ENCODE measurements around the gene CSRP2.

CSRP2 gene

DNA sequence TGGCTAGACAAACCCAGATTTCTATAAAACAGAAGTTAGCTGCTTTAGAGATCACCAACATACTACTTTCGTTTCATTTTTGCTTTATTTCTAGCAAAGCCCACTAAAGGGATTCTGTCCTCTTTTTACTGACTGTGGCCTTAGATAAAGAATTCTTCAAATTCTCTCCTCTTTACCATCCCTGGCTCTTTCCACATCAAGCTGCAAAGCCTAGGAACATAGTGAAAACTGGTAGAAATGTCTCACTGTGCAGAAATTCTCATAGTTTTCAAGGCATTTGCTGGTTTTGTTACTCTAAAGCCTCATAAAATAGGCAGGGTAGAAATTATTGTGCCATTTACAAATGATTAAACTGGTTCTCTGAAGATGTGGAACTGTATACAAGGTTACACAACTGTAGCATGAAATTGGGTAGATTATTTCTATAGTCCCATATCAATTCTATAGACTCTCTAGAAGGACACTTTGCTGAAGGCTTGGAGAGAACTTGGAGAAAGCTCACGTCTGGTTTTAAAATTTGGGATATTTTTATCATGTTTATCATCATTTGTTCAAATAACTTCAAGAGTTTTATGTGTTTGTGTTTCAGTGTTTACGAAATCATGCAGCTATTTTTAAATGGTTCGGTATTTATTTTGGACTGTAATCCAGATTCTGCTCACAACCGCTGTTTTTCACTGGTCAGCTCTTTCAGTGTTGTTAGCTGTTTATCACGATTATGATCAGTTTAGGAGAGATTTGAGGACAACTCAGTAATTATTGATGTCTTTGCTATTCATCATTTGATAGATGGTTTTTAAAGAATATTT is 36.7 kb upstream of the CSRP2 start:
- H3K36me3 ChIP-seq (ENCODE audit: control insufficient read depth, low read length), result no peaks in the 10 kb centered on the region
- no peak overlapping the region for H3K27ac ChIP-seq (ENCODE audit: low read depth, low read length)
- H4K20me1 ChIP-seq (ENCODE audit: control insufficient read depth, insufficient read depth, low read depth, low read length), result no peaks in the 10 kb centered on the region
- no peak overlapping the region for H3K4me3 ChIP-seq (ENCODE audit: low read length)
- no peak for TF ChIP-seq EZH2phosphoT487 (IDR thresholded peaks at IDR 0.05; ENCODE audit: borderline replicate concordance, low read length)
- TF ChIP-seq, protein P1, sequence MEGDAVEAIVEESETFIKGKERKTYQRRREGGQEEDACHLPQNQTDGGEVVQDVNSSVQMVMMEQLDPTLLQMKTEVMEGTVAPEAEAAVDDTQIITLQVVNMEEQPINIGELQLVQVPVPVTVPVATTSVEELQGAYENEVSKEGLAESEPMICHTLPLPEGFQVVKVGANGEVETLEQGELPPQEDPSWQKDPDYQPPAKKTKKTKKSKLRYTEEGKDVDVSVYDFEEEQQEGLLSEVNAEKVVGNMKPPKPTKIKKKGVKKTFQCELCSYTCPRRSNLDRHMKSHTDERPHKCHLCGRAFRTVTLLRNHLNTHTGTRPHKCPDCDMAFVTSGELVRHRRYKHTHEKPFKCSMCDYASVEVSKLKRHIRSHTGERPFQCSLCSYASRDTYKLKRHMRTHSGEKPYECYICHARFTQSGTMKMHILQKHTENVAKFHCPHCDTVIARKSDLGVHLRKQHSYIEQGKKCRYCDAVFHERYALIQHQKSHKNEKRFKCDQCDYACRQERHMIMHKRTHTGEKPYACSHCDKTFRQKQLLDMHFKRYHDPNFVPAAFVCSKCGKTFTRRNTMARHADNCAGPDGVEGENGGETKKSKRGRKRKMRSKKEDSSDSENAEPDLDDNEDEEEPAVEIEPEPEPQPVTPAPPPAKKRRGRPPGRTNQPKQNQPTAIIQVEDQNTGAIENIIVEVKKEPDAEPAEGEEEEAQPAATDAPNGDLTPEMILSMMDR (IDR thresholded peaks at IDR 0.05; ENCODE audit: low read depth, low read length, poor library complexity, severe bottlenecking), result no peak
- H3F3A ChIP-seq (ENCODE audit: control insufficient read depth, insufficient read depth), result no peaks in the 10 kb centered on the region
- H3K9me2 ChIP-seq (replicated peaks; ENCODE audit: control insufficient read depth, low read length), result no peaks in the 10 kb centered on the region
- H3K9me3 ChIP-seq (ENCODE audit: control insufficient read depth, insufficient read depth, low read length), result no peaks in the 10 kb centered on the region
- H3K79me2 ChIP-seq (ENCODE audit: control insufficient read depth, low read length), result no peaks in the 10 kb centered on the region
- H3K4me2 ChIP-seq (ENCODE audit: low read length), result no peak overlapping the region
- no peaks in the 10 kb centered on the region for H3K4me1 ChIP-seq (ENCODE audit: control insufficient read depth, low read length)
- H3K27me3 ChIP-seq (ENCODE audit: control insufficient read depth, low read length), result peaks cover 21% of the 10 kb centered on the region

DNA sequence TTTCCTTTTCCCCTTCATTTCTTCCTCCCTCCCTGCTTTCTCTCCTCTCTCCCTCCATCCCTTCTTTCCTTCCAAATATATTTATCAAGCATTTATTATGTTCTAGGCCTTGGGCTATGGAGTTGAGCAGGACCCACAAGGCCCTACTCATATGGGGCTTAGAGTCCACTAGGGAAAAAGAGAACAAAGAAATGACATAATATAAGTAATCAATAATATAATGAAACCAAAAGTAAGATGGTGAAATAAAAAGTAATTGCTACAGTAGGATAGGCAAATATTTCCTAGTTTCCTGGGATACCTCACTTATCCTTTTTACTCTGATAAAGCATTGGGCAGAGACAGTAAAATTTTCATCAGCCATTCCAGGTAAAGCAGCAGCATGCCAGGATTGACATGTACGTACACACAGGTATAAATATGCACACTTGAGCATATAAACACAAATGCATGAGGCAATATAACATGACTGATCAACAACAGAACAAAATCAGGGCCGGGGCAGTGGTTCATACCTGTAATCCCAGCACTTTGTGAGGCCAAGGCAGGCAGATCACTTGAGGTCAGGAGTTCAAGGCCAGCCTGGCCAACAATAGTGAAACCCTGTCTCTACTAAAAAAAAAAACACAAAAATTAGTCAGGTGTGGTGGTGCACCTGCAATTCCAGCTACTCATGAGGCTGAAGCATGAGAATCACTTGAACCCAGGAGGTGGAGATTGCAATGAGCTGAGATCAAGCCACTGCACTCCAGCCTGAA is 35.5 kb upstream of the CSRP2 start:
- Histone ChIP-seq H3K36me3 (ENCODE audit: control insufficient read depth, low read length) (no peaks in the 10 kb centered on the region), H3K4me2 (ENCODE audit: low read length) (no peak overlapping the region), H3K4me1 (ENCODE audit: control insufficient read depth, low read length) (no peaks in the 10 kb centered on the region), H3K9me2 (replicated peaks; ENCODE audit: control insufficient read depth, low read length) (no peaks in the 10 kb centered on the region), H3K4me3 (ENCODE audit: low read length) (no peak overlapping the region), H3K27me3 (ENCODE audit: control insufficient read depth, low read length) (peaks cover 10% of the 10 kb centered on the region), H3K9me3 (ENCODE audit: control insufficient read depth, insufficient read depth, low read length) (no peaks in the 10 kb centered on the region), H3K79me2 (ENCODE audit: control insufficient read depth, low read length) (no peaks in the 10 kb centered on the region), H3F3A (ENCODE audit: control insufficient read depth, insufficient read depth) (no peaks in the 10 kb centered on the region), H3K27ac (ENCODE audit: low read depth, low read length) (no peak overlapping the region), H4K20me1 (ENCODE audit: control insufficient read depth, insufficient read depth, low read depth, low read length) (no peaks in the 10 kb centered on the region)
- TF ChIP-seq EZH2phosphoT487 (IDR thresholded peaks at IDR 0.05; ENCODE audit: borderline replicate concordance, low read length), result no peak
- TF ChIP-seq, protein P1 (IDR thresholded peaks at IDR 0.05; ENCODE audit: low read depth, low read length, poor library complexity, severe bottlenecking), result no peak

DNA sequence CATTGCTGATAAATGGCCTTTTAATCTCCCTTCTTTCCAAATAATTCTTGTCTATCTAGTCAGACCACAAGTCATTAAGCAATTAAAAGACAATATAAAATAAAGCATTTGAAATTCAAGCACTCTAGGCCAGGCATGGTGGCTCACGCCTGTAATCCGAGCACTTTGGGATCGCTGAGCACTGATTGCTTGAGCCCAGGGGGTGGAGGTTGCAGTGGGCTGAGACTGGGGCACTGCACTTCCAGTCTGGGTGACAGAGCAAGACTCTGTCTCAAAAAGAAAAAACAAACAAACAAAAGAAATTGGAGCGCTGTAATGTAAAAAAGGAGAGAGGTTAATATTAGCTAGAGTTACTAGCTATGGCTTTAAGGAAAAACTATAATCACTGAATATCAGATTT is 30.5 kb upstream of the CSRP2 start:
- Histone ChIP-seq H3K4me2 (ENCODE audit: low read length) (no peak overlapping the region), H3K4me1 (ENCODE audit: control insufficient read depth, low read length) (no peaks in the 10 kb centered on the region), H3K79me2 (ENCODE audit: control insufficient read depth, low read length) (no peaks in the 10 kb centered on the region), H4K20me1 (ENCODE audit: control insufficient read depth, insufficient read depth, low read depth, low read length) (no peaks in the 10 kb centered on the region), H3K4me3 (ENCODE audit: low read length) (no peak overlapping the region), H3K9me3 (ENCODE audit: control insufficient read depth, insufficient read depth, low read length) (no peaks in the 10 kb centered on the region), H3F3A (ENCODE audit: control insufficient read depth, insufficient read depth) (no peaks in the 10 kb centered on the region), H3K27ac (ENCODE audit: low read depth, low read length) (no peak overlapping the region), H3K36me3 (ENCODE audit: control insufficient read depth, low read length) (no peaks in the 10 kb centered on the region), H3K9me2 (replicated peaks; ENCODE audit: control insufficient read depth, low read length) (no peaks in the 10 kb centered on the region), H3K27me3 (ENCODE audit: control insufficient read depth, low read length) (no peaks in the 10 kb centered on the region)
- no peak for TF ChIP-seq EZH2phosphoT487 (IDR thresholded peaks at IDR 0.05; ENCODE audit: borderline replicate concordance, low read length)
- TF ChIP-seq, protein P1 (IDR thresholded peaks at IDR 0.05; ENCODE audit: low read depth, low read length, poor library complexity, severe bottlenecking), result no peak
